DOHH2 (cell line): Measurements from ENCODE around the gene SNRPB2.

Source experiments
- H3F3A ChIP-seq: fragments of 200-600 bp; sonication (generic), shearing (Covaris generic); 2 replicates; pipeline ENCODE4 v1.6.0; 2016; ENCODE audit warnings: antibody characterized with exemption, mild to moderate bottlenecking; ENCODE audit not compliant: control insufficient read depth, insufficient read depth
- H3K27ac ChIP-seq: fragments of 200-600 bp; sonication (generic); 2 replicates; pipeline ENCODE4 v1.5.1; 2014; ENCODE audit warnings: low read depth, mild to moderate bottlenecking, low read length, moderate library complexity
- H3K27me3 ChIP-seq: fragments of 200-600 bp; sonication (generic); 2 replicates; pipeline ENCODE4 v1.6.1; 2014; ENCODE audit warnings: mild to moderate bottlenecking, low read length, mixed read lengths; ENCODE audit not compliant: control insufficient read depth
- H3K36me3 ChIP-seq: fragments of 200-600 bp; sonication (generic); 2 replicates; pipeline ENCODE4 v1.6.1; 2014; ENCODE audit warnings: mild to moderate bottlenecking, low read length, moderate library complexity, mixed read lengths; ENCODE audit not compliant: control insufficient read depth
- H3K4me1 ChIP-seq: fragments of 200-600 bp; sonication (generic); 2 replicates; pipeline ENCODE4 v1.6.1; 2014; ENCODE audit warnings: mild to moderate bottlenecking, low read length, mixed read lengths; ENCODE audit not compliant: control insufficient read depth
- H3K4me2 ChIP-seq: fragments of 200-600 bp; sonication (generic); 2 replicates; pipeline ENCODE4 v1.6.0; 2014; ENCODE audit warnings: mild to moderate bottlenecking, low read length, moderate library complexity
- H3K4me3 ChIP-seq: fragments of 200-600 bp; sonication (generic); 2 replicates; pipeline ENCODE4 v1.5.1; 2014; ENCODE audit warnings: mild to moderate bottlenecking, low read length, mixed read lengths
- H3K79me2 ChIP-seq: fragments of 200-600 bp; sonication (generic); 2 replicates; pipeline ENCODE4 v1.6.1; 2014; ENCODE audit warnings: mild to moderate bottlenecking, low read length, mixed read lengths; ENCODE audit not compliant: control insufficient read depth
- H3K9me2 ChIP-seq: fragments of 200-600 bp; sonication (generic); replicated peaks from 2 replicates; pipeline ENCODE4 v1.6.1; 2014; ENCODE audit warnings: mild to moderate bottlenecking, low read length, mixed read lengths; ENCODE audit not compliant: control insufficient read depth
- H3K9me3 ChIP-seq: fragments of 200-600 bp; sonication (generic); 2 replicates; pipeline ENCODE4 v1.6.1; 2014; ENCODE audit warnings: antibody characterized with exemption, low read length, mixed read lengths; ENCODE audit not compliant: control insufficient read depth, insufficient read depth
- H4K20me1 ChIP-seq: fragments of 200-600 bp; sonication (generic); 2 replicates; pipeline ENCODE4 v1.6.0; 2014; ENCODE audit warnings: low read depth, mild to moderate bottlenecking, antibody characterized with exemption, low read length, moderate library complexity; ENCODE audit not compliant: control insufficient read depth, insufficient read depth
- CTCF ChIP-seq: fragments of 200-600 bp; sonication (generic); IDR thresholded peaks from one replicate; pipeline ENCODE4 v1.5.1; 2014; ENCODE audit warnings: antibody characterized with exemption, mild to moderate bottlenecking, low read depth, low read length; ENCODE audit not compliant: poor library complexity, severe bottlenecking
- EZH2phosphoT487 ChIP-seq: fragments of 200-600 bp; sonication (generic); IDR thresholded peaks from 2 replicates; pipeline ENCODE4 v1.6.1; 2017; ENCODE audit warnings: borderline replicate concordance, mild to moderate bottlenecking, antibody characterized with exemption, low read length, moderate library complexity, mixed read lengths

Gene SNRPB2

GRCh38 chr20:16691381-16691780, 38.4 kb upstream of the SNRPB2 start:
- H3K4me3 ChIP-seq, result no peak overlapping the region
- no peak overlapping the region for H3K27ac ChIP-seq
- H4K20me1 ChIP-seq, result no peaks in the 10 kb centered on the region
- TF ChIP-seq EZH2phosphoT487 (no peak), CTCF (no peak)
- H3K27me3 ChIP-seq, result peaks cover 3% of the 10 kb centered on the region; the same call in 1 of the 2 replicates
- H3K4me2 ChIP-seq, result no peak overlapping the region
- no peaks in the 10 kb centered on the region for H3F3A ChIP-seq
- no peaks in the 10 kb centered on the region for H3K4me1 ChIP-seq
- H3K9me3 ChIP-seq, result no peaks in the 10 kb centered on the region
- no peaks in the 10 kb centered on the region for H3K79me2 ChIP-seq
- H3K9me2 ChIP-seq, result no peaks in the 10 kb centered on the region
- no peaks in the 10 kb centered on the region for H3K36me3 ChIP-seq

- Histone ChIP-seq H3K4me3 (no peak overlapping the region), H3K79me2 (no peaks in the 10 kb centered on the region), H3K27me3 (peaks cover 3% of the 10 kb centered on the region; the same call in 1 of the 2 replicates), H3K9me2 (no peaks in the 10 kb centered on the region), H3K27ac (no peak overlapping the region), H4K20me1 (no peaks in the 10 kb centered on the region), H3F3A (no peaks in the 10 kb centered on the region), H3K9me3 (no peaks in the 10 kb centered on the region), H3K4me1 (no peaks in the 10 kb centered on the region), H3K4me2 (no peak overlapping the region), H3K36me3 (no peaks in the 10 kb centered on the region)
- TF ChIP-seq CTCF (no peak), EZH2phosphoT487 (no peak)
Observed at GRCh38 chr20:16692009-16692408, 37.8 kb upstream of the SNRPB2 start.

- no peaks in the 10 kb centered on the region for H3K79me2 ChIP-seq
- no peaks in the 10 kb centered on the region for H3F3A ChIP-seq
- TF ChIP-seq CTCF, result no peak
- no peak for TF ChIP-seq EZH2phosphoT487
- no peak overlapping the region for H3K4me2 ChIP-seq
- H3K27ac ChIP-seq, result no peak overlapping the region
- H3K9me3 ChIP-seq, result no peaks in the 10 kb centered on the region
- no peaks in the 10 kb centered on the region for H3K4me1 ChIP-seq
- peaks cover 3% of the 10 kb centered on the region; the same call in 1 of the 2 replicates for H3K27me3 ChIP-seq
- no peak overlapping the region for H3K4me3 ChIP-seq
- H4K20me1 ChIP-seq, result no peaks in the 10 kb centered on the region
- no peaks in the 10 kb centered on the region for H3K36me3 ChIP-seq
- H3K9me2 ChIP-seq, result no peaks in the 10 kb centered on the region
Observed at GRCh38 chr20:16692442-16692841, 37.4 kb upstream of the SNRPB2 start.
